Transverse colon (tissue), 4 donors: ENCODE measurements around the gene MYO5B. TPM values are rescaled to one million over a fixed set of nuclear protein-coding genes. Genes with fewer than 3 reads are reported as not detected.

Source experiments
- DNase-seq: peaks from one replicate; pipeline ENCODE4 v3.0.0-alpha.2; 2019
- H3K27ac ChIP-seq, 4 donors: fragments of 200-600 bp; sonication (generic); 2 replicates each; pipeline ENCODE4 v1.5.1; 2016 to 2018; ENCODE audit warnings: inconsistent platforms in 4 of 4
- H3K27me3 ChIP-seq: fragments of 200-600 bp; sonication (generic); 2 replicates; pipeline ENCODE4 v1.5.1; 2017; ENCODE audit warnings: inconsistent platforms
- H3K36me3 ChIP-seq, 4 donors: fragments of 200-600 bp; sonication (generic); 2 replicates each; pipeline ENCODE4 v1.5.1; 2017 to 2019; ENCODE audit warnings: inconsistent platforms in 4 of 4
- H3K4me1 ChIP-seq, 4 donors: fragments of 200-600 bp; sonication (generic); 2 replicates each; pipeline ENCODE4 v1.5.1; 2017 to 2020; ENCODE audit warnings: inconsistent platforms in 4 of 4
- H3K4me3 ChIP-seq, 4 donors: fragments of 200-600 bp; sonication (generic); 1 replicate in 1 of 4; 2 replicates in 3 of 4; pipeline versions ENCODE4 v1.5.1 to v1.6.1; 2017 to 2019; ENCODE audit warnings: inconsistent platforms in 4 of 4
- H3K9me3 ChIP-seq, 2 donors: fragments of 200-600 bp; sonication (generic); 2 replicates each; pipeline ENCODE4 v1.5.1; 2017 to 2019; ENCODE audit warnings: inconsistent platforms in 2 of 2
- EP300 ChIP-seq: sonication (generic); formaldehyde crosslinking; IDR thresholded peaks from one replicate; pipeline ENCODE4 v1.6.1; 2017; ENCODE audit warnings: antibody characterized with exemption, low read depth
- POLR2A ChIP-seq: fragments of 450-650 bp; IDR thresholded peaks from one replicate; pipeline ENCODE4 v1.6.1; 2016; ENCODE audit warnings: antibody characterized with exemption, mild to moderate bottlenecking, moderate library complexity
- POLR2AphosphoS5 ChIP-seq, 3 donors: sonication (generic); formaldehyde crosslinking; IDR thresholded peaks; one replicate each; pipeline ENCODE4 v1.6.1; 2016; ENCODE audit warnings: antibody characterized with exemption in 3 of 3
- WGBS, 2 donors: methylation state at CpG; one replicate each; pipeline ENCODE4 v1.1.5; 2018; ENCODE audit warnings: low coverage in 1 of 2; 5-methylcytosine and 5-hydroxymethylcytosine counted together
- in situ Hi-C, 4 donors: fragments of 200-750 bp; cut with MboI; loops; one replicate each; pipeline versions ENCODE4 v1.15.0 to v1.15.1; 2017; ENCODE audit warnings: low sequenced_read_pairs in 3 of 4, low pct_ligation_motif_present in 1 of 4, low pct_unique_long_range_greater_than_20kb in 1 of 4
- intact Hi-C: fragments of 100-400 bp; cut with DNase I; formaldehyde crosslinking; loops from one replicate; pipeline ENCODE4 v1.15.1; 2023; ENCODE audit warnings: low total_unique reads
- total RNA-seq, 4 donors: library from RNA; depleted of rRNA; stranded (reverse); fragments of >200 nt; gene quantifications; one replicate each; pipeline ENCODE4 v1.1.0, GENCODE V29; 2016
- TF ChIP-seq, protein P1 (sequence below), 5 experiments: fragments of 200-600 bp in 3 of 5; fragments of 450-650 bp in 2 of 5; sonication (generic) in 3 of 5; IDR thresholded peaks; 1 replicate in 2 of 5; 2 replicates in 3 of 5; pipeline ENCODE4 v1.5.1; 2016 to 2017; ENCODE audit warnings: antibody characterized with exemption in 5 of 5, inconsistent platforms in 3 of 5, mild to moderate bottlenecking in 2 of 5, moderate library complexity in 1 of 5

Gene MYO5B
- total RNA-seq, 4 donors from 2014 or later: 96.7 to 144 (median 114) TPM

DNA sequence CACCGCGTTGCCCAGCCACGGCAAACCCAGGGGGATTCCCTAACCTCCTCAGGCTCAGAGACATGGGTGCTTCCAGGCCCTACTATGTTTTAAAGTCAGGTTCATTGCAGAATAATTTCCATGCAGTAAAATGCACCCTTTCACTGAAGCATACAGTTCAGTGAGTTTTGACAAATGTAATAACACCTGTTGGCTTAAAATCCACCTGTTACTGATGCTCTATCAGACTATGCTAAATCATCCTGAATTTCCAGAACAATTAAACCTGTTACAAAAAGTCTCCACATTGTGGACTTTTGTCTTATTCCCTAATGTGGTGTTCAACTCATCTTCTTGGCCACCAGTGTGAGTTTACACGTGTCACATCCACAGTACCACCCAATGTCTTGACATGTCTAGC is 234.6 kb downstream of the MYO5B start:
- TF ChIP-seq POLR2AphosphoS5 (IDR thresholded peaks at IDR 0.05): no peak
- TF ChIP-seq, protein P1, sequence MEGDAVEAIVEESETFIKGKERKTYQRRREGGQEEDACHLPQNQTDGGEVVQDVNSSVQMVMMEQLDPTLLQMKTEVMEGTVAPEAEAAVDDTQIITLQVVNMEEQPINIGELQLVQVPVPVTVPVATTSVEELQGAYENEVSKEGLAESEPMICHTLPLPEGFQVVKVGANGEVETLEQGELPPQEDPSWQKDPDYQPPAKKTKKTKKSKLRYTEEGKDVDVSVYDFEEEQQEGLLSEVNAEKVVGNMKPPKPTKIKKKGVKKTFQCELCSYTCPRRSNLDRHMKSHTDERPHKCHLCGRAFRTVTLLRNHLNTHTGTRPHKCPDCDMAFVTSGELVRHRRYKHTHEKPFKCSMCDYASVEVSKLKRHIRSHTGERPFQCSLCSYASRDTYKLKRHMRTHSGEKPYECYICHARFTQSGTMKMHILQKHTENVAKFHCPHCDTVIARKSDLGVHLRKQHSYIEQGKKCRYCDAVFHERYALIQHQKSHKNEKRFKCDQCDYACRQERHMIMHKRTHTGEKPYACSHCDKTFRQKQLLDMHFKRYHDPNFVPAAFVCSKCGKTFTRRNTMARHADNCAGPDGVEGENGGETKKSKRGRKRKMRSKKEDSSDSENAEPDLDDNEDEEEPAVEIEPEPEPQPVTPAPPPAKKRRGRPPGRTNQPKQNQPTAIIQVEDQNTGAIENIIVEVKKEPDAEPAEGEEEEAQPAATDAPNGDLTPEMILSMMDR (IDR thresholded peaks at IDR 0.05): no peak
- no peak for TF ChIP-seq POLR2A
- no peak for TF ChIP-seq EP300
- Histone ChIP-seq H3K36me3 (no peaks in the 10 kb centered on the region), H3K9me3 (no peaks in the 10 kb centered on the region), H3K27me3 (no peaks in the 10 kb centered on the region), H3K27ac (no peak overlapping the region), H3K4me3 (no peak overlapping the region), H3K4me1 (peaks cover 0 to 14% (median 6%) of the 10 kb centered on the region in 4 donors)
- in situ Hi-C loops: no loop called here
- WGBS, 2 donors: 80 to 87% methylated on average over 1 to 4 of the region's 4 CpGs
- intact Hi-C loops: no loop called here
- DNase-seq: no peak

DNA sequence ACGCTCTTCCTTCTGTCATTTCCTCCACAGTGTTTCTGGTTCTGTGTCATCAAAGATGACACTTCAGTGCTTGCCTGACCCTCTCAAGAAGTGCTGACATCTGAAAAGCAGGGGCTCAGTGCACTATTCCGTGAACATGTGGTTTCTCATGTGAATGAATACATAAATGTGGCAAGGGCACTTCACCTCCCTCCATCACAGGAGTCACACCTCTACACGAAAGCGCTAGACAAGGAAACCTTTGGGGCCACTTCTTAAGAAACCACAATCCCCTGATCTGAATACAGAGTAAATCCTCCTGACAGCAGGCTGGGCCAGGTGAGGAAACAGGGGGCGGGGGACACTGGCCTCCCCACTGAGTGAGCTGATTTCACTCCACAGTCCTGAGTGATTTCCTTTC is 235.8 kb downstream of the MYO5B start:
- TF ChIP-seq EP300 (no peak), POLR2A (no peak), POLR2AphosphoS5 (IDR thresholded peaks at IDR 0.05) (no peak)
- TF ChIP-seq, protein P1 (IDR thresholded peaks at IDR 0.05): no peak
- Histone ChIP-seq H3K9me3 (no peaks in the 10 kb centered on the region), H3K27me3 (no peaks in the 10 kb centered on the region), H3K36me3 (no peaks in the 10 kb centered on the region), H3K4me3 (no peak overlapping the region), H3K27ac (no peak overlapping the region), H3K4me1 (peaks cover 0 to 17% (median 10%) of the 10 kb centered on the region in 4 donors)
- no peak for DNase-seq
- intact Hi-C loops (no loop called here), in situ Hi-C loops (no loop called here)
- 62 to 85% methylated on average over 4 to 5 of the region's 5 CpGs for WGBS, 2 donors

DNA sequence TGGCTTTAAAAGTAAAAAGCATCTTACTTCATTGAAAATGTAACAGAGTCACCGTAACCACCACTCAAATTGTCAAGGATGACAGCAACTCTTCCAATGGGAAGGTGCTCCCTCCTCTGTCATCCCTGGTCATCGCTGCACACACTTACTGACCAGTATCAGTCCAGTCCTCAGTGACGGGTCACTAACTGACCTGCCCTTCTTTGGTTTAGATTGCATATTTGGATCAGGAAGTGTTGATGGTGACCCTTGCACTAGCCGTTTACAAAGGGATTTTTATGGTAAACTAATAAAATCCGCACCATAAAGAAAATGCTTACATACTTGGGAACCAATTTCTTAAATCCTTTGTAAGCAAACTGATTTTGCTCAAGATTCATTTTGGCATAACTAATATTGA is 239.7 kb downstream of the MYO5B start:
- Histone ChIP-seq H3K27ac (peak overlapping the region in 1 of 4 donors; percentile 49), H3K4me1 (peaks cover 0 to 20% (median 10%) of the 10 kb centered on the region in 4 donors), H3K9me3 (no peaks in the 10 kb centered on the region), H3K36me3 (no peaks in the 10 kb centered on the region), H3K4me3 (no peak overlapping the region), H3K27me3 (no peaks in the 10 kb centered on the region)
- intact Hi-C loops: no loop called here
- no peak for DNase-seq
- 40 to 56% methylated on average over 3 to 5 of the region's 5 CpGs for WGBS, 2 donors
- no peak for TF ChIP-seq POLR2A
- in situ Hi-C loops: no loop called here

DNA sequence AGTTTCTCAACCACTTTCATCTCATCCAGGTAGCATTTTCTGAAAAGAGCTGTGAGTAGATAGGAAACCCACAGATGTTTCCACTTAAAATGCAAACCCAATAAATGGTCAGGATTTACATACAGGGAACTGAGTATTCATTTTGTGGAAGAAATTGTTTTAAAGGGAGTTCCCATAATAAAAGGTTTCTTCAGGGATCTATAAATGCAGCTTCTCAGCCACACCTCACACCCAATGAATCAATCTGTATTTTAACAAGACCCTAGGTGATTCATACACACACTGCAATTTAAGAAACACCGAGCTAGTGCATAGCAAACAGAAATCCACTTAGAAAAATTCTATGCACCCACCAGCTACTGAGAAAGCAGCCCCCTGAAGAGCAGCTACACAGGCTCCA is 241.6 kb downstream of the MYO5B start:
- H3K4me1 ChIP-seq: peaks cover 0 to 20% (median 10%) of the 10 kb centered on the region in 4 donors
- DNase-seq: no peak
- H3K4me3 ChIP-seq: no peak overlapping the region
- no peaks in the 10 kb centered on the region for H3K36me3 ChIP-seq
- TF ChIP-seq EP300 (no peak), POLR2A (no peak), POLR2AphosphoS5 (IDR thresholded peaks at IDR 0.05) (no peak)
- TF ChIP-seq, protein P1 (IDR thresholded peaks at IDR 0.05): no peak
- in situ Hi-C loops: no loop called here
- H3K27me3 ChIP-seq: no peaks in the 10 kb centered on the region
- H3K9me3 ChIP-seq: no peaks in the 10 kb centered on the region
- 54% methylated on average over 1 of the region's 1 CpG; no CpG with 5 or more reads in 1 of the 2 donors for WGBS, 2 donors
- H3K27ac ChIP-seq: peak overlapping the region in 1 of 4 donors; percentile 31
- intact Hi-C loops: no loop called here

DNA sequence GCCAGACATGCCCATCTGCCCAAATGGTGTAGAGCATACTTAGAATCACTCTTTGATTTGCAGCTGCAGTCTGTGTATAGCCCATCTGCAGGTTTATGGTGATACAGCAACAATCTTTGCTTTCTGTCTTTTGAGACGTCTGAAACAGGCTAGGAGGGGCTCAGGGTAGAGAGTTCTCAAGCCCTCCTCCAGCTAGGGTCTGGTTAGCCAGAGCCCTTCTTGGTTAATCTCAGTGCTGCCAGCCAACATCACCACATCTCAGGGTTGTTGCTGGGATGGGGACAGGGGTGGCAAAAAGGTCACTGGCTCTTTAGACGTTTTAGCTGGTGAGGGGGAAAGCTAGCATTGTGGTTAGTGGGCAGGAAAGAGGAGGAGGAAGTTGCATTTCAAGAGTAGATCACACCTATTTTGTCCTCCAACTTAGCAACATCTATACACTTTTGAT is 245.0 kb downstream of the MYO5B start:
- in situ Hi-C loops (loop anchor here in 1 of 4 donors (10.0 kb wide), 1 partner anchor 65 kb away; no protein-coding TSS in a partner anchor), intact Hi-C loops (no loop called here)
- H3K36me3 ChIP-seq: no peaks in the 10 kb centered on the region
- TF ChIP-seq POLR2A (no peak), POLR2AphosphoS5 (IDR thresholded peaks at IDR 0.05) (no peak), EP300 (no peak)
- TF ChIP-seq, protein P1 (IDR thresholded peaks at IDR 0.05): no peak
- H3K27me3 ChIP-seq: no peaks in the 10 kb centered on the region
- H3K4me3 ChIP-seq: no peak overlapping the region
- DNase-seq: no peak
- 29 to 72% methylated on average over 2 of the region's 2 CpGs for WGBS, 2 donors
- no peak overlapping the region for H3K27ac ChIP-seq
- H3K4me1 ChIP-seq: peaks cover 0 to 3% (median 0%) of the 10 kb centered on the region in 4 donors
- no peaks in the 10 kb centered on the region for H3K9me3 ChIP-seq
